AG10803 (cell line): ENCODE data around the gene HAGHL.

Experiments
- DNase-seq: peaks from one replicate; pipeline ENCODE4 v3.0.0; 2010; ENCODE audit warnings: low read depth
- H3K4me3 ChIP-seq: 2 replicates; pipeline ENCODE4 v1.5.1; 2011; ENCODE audit warnings: mild to moderate bottlenecking, low read length, control low read depth
- TF ChIP-seq, protein P1 (sequence below): conservative IDR thresholded peaks from 2 replicates; pipeline ENCODE4 v1.5.1; 2011; ENCODE audit warnings: mild to moderate bottlenecking, low read length, control low read depth, inconsistent platforms

Gene HAGHL

DNA sequence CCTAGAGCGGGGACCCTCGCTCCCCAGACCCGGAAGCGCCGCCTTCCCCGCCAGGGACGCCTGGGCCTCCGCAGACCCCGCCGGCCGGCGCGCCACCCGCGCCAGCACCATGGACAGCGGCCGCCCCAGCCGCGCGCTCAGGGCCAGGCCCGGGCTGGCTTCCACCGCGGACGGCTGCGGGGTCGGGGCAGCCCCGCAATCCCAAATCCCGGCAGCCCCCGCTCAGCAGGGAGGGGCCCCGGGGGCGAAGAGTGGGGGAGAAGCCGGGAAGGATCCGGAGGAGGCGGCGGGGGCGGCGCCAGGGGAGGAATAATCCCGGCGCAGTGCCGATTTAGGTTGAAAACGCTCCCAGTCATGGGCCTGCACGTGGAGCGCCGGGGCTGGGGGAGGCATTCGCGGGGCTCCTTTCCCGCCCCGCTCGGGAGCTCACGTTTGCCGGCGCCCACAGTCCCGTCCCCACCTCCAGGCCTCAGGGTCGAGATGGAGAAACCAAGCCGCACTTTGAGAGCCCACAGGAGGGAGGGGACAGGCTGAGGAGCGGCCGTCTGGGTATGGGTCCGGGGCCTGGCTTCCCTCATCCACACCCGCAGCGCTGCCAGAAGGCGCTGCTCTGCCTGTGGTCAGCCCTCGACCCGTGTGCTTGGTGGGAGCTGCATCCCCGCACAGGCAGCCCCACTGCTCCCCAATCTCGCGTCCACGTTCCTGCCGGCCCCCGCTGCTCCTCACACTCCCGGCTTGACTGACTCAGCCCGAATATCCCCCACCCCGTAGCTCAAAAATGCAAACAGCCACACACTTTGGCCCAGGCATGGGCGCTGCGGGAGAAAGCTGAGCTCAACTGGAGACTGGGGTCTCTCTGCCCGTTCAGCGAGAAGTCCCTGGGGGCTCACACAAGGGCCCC lies 26.0 kb upstream of the HAGHL start:
- DNase-seq, result no peak
- TF ChIP-seq, protein P1, sequence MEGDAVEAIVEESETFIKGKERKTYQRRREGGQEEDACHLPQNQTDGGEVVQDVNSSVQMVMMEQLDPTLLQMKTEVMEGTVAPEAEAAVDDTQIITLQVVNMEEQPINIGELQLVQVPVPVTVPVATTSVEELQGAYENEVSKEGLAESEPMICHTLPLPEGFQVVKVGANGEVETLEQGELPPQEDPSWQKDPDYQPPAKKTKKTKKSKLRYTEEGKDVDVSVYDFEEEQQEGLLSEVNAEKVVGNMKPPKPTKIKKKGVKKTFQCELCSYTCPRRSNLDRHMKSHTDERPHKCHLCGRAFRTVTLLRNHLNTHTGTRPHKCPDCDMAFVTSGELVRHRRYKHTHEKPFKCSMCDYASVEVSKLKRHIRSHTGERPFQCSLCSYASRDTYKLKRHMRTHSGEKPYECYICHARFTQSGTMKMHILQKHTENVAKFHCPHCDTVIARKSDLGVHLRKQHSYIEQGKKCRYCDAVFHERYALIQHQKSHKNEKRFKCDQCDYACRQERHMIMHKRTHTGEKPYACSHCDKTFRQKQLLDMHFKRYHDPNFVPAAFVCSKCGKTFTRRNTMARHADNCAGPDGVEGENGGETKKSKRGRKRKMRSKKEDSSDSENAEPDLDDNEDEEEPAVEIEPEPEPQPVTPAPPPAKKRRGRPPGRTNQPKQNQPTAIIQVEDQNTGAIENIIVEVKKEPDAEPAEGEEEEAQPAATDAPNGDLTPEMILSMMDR, result no peak
- H3K4me3 ChIP-seq, result no peak overlapping the region

DNA sequence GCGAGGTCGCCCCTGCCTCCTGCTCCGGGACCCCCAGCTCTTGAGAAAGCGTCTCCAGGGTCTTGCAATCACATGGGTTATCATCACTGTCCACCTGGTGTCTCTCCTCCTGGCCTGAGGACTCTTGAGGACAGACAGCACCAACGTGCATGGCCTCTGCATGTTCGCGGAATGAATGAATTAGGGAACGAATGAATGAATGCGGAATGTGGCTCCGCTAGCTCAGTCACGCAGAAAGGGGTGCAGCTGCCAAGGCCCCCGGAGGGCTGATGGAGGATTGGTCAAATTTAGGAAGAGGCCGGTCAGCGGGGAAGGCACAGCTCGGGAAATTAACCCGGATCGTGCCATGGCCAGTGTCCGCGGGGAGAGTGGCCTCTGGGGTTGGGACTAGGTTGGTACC lies 24.6 kb upstream of the HAGHL start:
- DNase-seq, result no peak
- TF ChIP-seq, protein P1, result no peak
- no peak overlapping the region for H3K4me3 ChIP-seq

- TF ChIP-seq, protein P1, result no peak
- DNase-seq, result no peak
Measured at GRCh38 chr16:703406-703805, 23.5 kb upstream of the HAGHL start.

GRCh38 chr16:704047-704446 lies 22.9 kb upstream of the HAGHL start:
- no peak overlapping the region for H3K4me3 ChIP-seq
- TF ChIP-seq, protein P1, result no peak
- no peak for DNase-seq

More at GRCh38 chr16:703406-703805, 23.5 kb upstream of the HAGHL start:
- no peak overlapping the region for H3K4me3 ChIP-seq

DNA sequence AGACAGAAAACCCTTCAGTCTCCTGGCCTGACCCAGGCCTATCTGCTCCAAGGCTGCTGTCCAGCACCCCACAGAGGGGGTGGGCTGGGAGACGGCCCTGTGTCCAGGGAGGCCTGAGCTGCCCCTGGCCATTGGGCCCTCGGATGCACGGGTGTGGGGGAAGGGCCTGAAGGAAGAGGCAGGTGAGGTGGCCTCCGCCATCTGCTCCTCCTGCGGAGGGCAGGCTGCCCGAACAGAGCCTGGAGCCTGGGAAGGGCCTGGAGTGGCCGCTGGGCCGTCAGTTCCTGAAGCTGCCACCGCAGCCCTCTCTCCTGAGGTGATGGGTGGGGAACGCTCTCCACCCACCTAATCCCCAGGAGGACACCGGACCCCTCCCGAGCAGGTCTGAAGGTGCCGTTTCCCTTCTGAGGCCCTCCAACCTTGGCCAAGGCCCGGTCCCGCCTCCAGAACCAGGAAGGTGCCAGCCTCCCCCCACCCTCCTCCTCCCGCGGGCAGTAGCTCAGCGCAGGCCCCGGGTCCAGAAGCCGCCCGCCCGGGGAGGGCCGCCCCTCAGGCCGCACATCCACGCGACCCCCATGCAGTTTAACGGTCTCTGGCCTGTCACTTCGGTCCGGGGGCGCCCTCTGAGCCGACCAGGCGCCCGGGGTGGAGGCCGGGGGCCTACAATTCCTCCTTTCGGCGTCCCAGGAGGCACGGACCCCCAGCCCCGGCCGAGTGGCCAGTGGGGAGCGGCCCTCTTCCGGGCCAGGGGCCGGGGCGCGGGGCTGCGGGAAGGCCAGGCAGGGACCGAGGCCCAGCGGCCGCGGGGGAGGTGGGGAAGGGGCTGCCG lies 22.1 kb upstream of the HAGHL start:
- no peak overlapping the region for H3K4me3 ChIP-seq
- no peak for DNase-seq
- TF ChIP-seq, protein P1, result no peak

DNA sequence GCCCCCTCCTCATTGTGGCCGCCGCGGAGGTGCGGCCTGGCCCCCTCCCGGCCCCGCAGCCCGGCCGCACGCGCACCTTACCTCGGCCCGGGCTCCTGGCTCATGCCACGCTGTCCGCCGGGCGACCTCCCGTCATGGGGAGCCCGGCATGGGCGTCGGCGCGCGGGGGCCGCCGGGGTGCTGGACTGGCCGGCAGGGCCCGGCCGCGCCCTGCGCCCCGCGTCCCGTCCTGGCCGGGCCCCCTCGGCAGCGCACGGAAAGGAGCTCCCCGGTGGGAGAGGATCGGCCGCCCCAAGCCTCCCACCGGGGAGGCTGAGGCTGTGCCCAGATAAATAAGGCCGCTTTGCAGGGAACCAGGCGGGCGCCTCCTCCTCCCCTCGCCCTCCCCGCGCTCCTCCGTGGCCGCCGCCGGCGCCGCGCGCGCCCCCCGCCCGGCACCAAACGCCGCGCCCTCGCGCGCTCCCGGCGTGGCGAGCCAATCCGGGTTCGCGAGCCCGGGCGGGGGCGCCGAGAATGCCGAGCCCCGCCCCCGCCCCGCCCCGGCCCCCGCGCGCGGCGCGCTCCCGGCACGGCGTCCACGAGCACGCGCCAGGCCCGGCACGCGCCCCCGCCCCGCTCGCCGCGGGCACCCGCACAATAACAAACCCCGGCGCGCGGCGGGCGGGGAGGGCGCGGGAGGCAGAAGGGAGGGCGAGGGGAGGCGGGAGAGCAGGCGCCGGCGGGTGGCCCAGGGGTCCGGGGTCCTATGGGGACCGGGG lies 21.3 kb upstream of the HAGHL start, which contains the start of gene FBXL16:
Gene FBXL16, minus strand, starts transcription at position 371 of the 758 bp plus-strand sequence. CDS start 8,396 bp downstream, outside the sequence.
- TF ChIP-seq, protein P1, result no peak
- H3K4me3 ChIP-seq, result no peak within 1 kb of the TSS
- no peak for DNase-seq
